ENCODE results near the gene SNX8.

The SNX8 gene

GRCh38 chr7:2211926-2212325 lies 102.3 kb downstream of the SNX8 start:
- no peak for DNase-seq (ENCODE audit: low spot score)
- ChIA-PET CTCF (no interaction called here), POLR2A (ENCODE audit: low non-redundant PET) (no interaction called here)
- peak overlapping the region; percentile 37 for H3K27ac ChIP-seq
- no peak for TF ChIP-seq CTCF (conservative IDR thresholded peaks at IDR 0.05; ENCODE audit: low read depth)

- peak overlapping the region; percentile 37 for H3K27ac ChIP-seq
- CTCF ChIA-PET: interaction anchor here (0.7 kb wide), 1 partner anchor 231 kb away, joined by 3 read pairs; no protein-coding TSS in a partner anchor
- no peak for DNase-seq (ENCODE audit: low spot score)
- POLR2A ChIA-PET (ENCODE audit: low non-redundant PET): no interaction called here
- TF ChIP-seq CTCF (conservative IDR thresholded peaks at IDR 0.05; ENCODE audit: low read depth): no peak
Observed at GRCh38 chr7:2211259-2211880, 102.9 kb downstream of the SNX8 start.

- ChIA-PET POLR2A (ENCODE audit: low non-redundant PET) (no interaction called here), CTCF (interaction anchor here (0.7 kb wide), 1 partner anchor 231 kb away, joined by 3 read pairs; no protein-coding TSS in a partner anchor)
- no peak for DNase-seq (ENCODE audit: low spot score)
- peak overlapping the region; percentile 37 for H3K27ac ChIP-seq
- TF ChIP-seq CTCF (conservative IDR thresholded peaks at IDR 0.05; ENCODE audit: low read depth): no peak
Observed at GRCh38 chr7:2210551-2211258, 103.5 kb downstream of the SNX8 start.

- POLR2A ChIA-PET (ENCODE audit: low non-redundant PET): no interaction called here
- TF ChIP-seq CTCF (conservative IDR thresholded peaks at IDR 0.05; ENCODE audit: low read depth): no peak
- DNase-seq (ENCODE audit: low spot score): no peak
- CTCF ChIA-PET: interaction anchor here (0.5 to 0.9 kb wide), 4 partner anchors 9 to 631 kb away, joined by 3 to 4 read pairs (median 3); no protein-coding TSS in a partner anchor
- 0 out of 2 replicates have a peak overlapping the region, but pooled peaks have one; percentile 12 for H3K27ac ChIP-seq
Observed at GRCh38 chr7:2209961-2210323, 104.3 kb downstream of the SNX8 start.

GRCh38 chr7:2209146-2209960 lies 104.9 kb downstream of the SNX8 start:
- peak; percentile 74 for TF ChIP-seq CTCF (conservative IDR thresholded peaks at IDR 0.05; ENCODE audit: low read depth)
- CTCF ChIA-PET: interaction anchor here (0.5 to 0.9 kb wide), 8 partner anchors 10 to 631 kb away, joined by 3 to 7 read pairs (median 4); no protein-coding TSS in a partner anchor
- POLR2A ChIA-PET (ENCODE audit: low non-redundant PET): no interaction called here
- DNase-seq (ENCODE audit: low spot score): peak; percentile 54
- peak overlapping the region; percentile 12; the same call in 1 of the 2 replicates for H3K27ac ChIP-seq

GRCh38 chr7:2208712-2209111 lies 105.5 kb downstream of the SNX8 start:
- ChIA-PET POLR2A (ENCODE audit: low non-redundant PET) (no interaction called here), CTCF (interaction anchor here (0.5 kb wide), 1 partner anchor 239 kb away, joined by 6 read pairs; no protein-coding TSS in a partner anchor)
- peak overlapping the region; percentile 12; the same call in 1 of the 2 replicates for H3K27ac ChIP-seq
- DNase-seq (ENCODE audit: low spot score): no peak
- TF ChIP-seq CTCF (conservative IDR thresholded peaks at IDR 0.05; ENCODE audit: low read depth): no peak

Data from RWPE1 (cell line).